ENCODE measurements around the gene HFM1.
"Not testable (repeated sequence)": the region's sequence is repeated elsewhere in the genome, so short reads cannot be mapped to it uniquely, and the experiment has no call there.

HFM1 gene

GRCh38 chr1:91404151-91405012, at the start of gene HFM1:
Gene HFM1 (minus strand): TSS chr1:91404837. CDS start chr1:91401082, 3,755 bp downstream.
- DNase-seq, result peak; percentile 85

- no peak for DNase-seq
These were observed 49.5 kb upstream of the HFM1 start for GRCh38 chr1:91454136-91454535.

GRCh38 chr1:91450260-91450659, 45.6 kb upstream of the HFM1 start:
- DNase-seq, result no peak

- DNase-seq, result not testable (repeated sequence)
These were observed 43.1 kb upstream of the HFM1 start for GRCh38 chr1:91447782-91448181.

GRCh38 chr1:91441980-91442379, 37.3 kb upstream of the HFM1 start:
- not testable (repeated sequence) for DNase-seq

- no peak for DNase-seq
These were observed 36.2 kb upstream of the HFM1 start for GRCh38 chr1:91440847-91441246.

- DNase-seq, result no peak
These were observed 34.4 kb upstream of the HFM1 start for GRCh38 chr1:91439016-91439415.

- no peak for DNase-seq
These were observed 23.7 kb upstream of the HFM1 start for GRCh38 chr1:91428182-91428798.

- peak; percentile 21 for DNase-seq
These were observed 23.1 kb upstream of the HFM1 start for GRCh38 chr1:91427741-91428140.

GRCh38 chr1:91422523-91422922, 17.9 kb upstream of the HFM1 start:
- not testable (repeated sequence) for DNase-seq

- DNase-seq, result no peak
These were observed 7.7 kb upstream of the HFM1 start for GRCh38 chr1:91412371-91412770.

- no peak for DNase-seq
These were observed 2.2 kb upstream of the HFM1 start for GRCh38 chr1:91406773-91407389.

- DNase-seq, result no peak
These were observed 2.6 kb downstream of the HFM1 start for GRCh38 chr1:91402023-91402422.

GRCh38 chr1:91400133-91400725, 4.4 kb downstream of the HFM1 start:
- DNase-seq, result no peak

- DNase-seq, result no peak
These were observed 6.3 kb downstream of the HFM1 start for GRCh38 chr1:91398291-91398690.

GRCh38 chr1:91397605-91398004, 7.0 kb downstream of the HFM1 start:
- DNase-seq, result no peak

- DNase-seq, result no peak
These were observed 11.6 kb downstream of the HFM1 start for GRCh38 chr1:91393042-91393441.

- no peak for DNase-seq
These were observed 18.5 kb downstream of the HFM1 start for GRCh38 chr1:91386109-91386508.

GRCh38 chr1:91383456-91383855, 21.2 kb downstream of the HFM1 start:
- no peak for DNase-seq

GRCh38 chr1:91381844-91382243, 22.8 kb downstream of the HFM1 start:
- DNase-seq, result no peak

GRCh38 chr1:91374086-91374485, 30.6 kb downstream of the HFM1 start:
- no peak for DNase-seq

- not testable (repeated sequence) for DNase-seq
These were observed 32.4 kb downstream of the HFM1 start for GRCh38 chr1:91372230-91372629.

- no peak for DNase-seq
These were observed 55.1 kb downstream of the HFM1 start for GRCh38 chr1:91349524-91349923.

GRCh38 chr1:91346824-91347223, 57.8 kb downstream of the HFM1 start:
- DNase-seq, result no peak
